Caco-2 (cell line): ENCODE data around the gene PSMB3. TPM values are rescaled to one million over a fixed set of nuclear protein-coding genes. Genes with fewer than 3 reads are reported as not detected.

Source experiments
- BruUV-seq: library from RNA; stranded (reverse); fragments of 400-500 nt; replicated peaks from 2 replicates; lab custom pipeline; 2021; lab: Mats Ljungman, UMichigan
- CTCF ChIA-PET: fragments of 300-600 bp; sonication (Branson Sonifier 250); formaldehyde crosslinking; loops from one replicate; lab custom pipeline; 2022; ENCODE audit warnings: antibody characterized with exemption; lab: Charles Lee
- POLR2A ChIA-PET: fragments of 300-600 bp; sonication (Branson Sonifier 250); formaldehyde crosslinking; loops from one replicate; lab custom pipeline; 2022; ENCODE audit warnings: antibody characterized with exemption; lab: Charles Lee
- DNase-seq, 2 experiments: peaks; one replicate each; pipeline versions ENCODE4 v3.0.0 to v3.0.0-alpha.2; 2020 to 2022
- H3K27me3 ChIP-seq: replicated peaks from 2 replicates; pipeline ENCODE4 v1.6.0; 2011; ENCODE audit warnings: low read length; ENCODE audit not compliant: control insufficient read depth, insufficient read depth
- H3K36me3 ChIP-seq: 2 replicates; pipeline ENCODE4 v1.5.1; 2011; ENCODE audit warnings: low read length; ENCODE audit not compliant: control insufficient read depth, insufficient read depth
- H3K4me1 ChIP-seq: fragments of 250-450 bp; sonication (Bioruptor Pico); 2 replicates; pipeline ENCODE4 v1.5.1; 2020; ENCODE audit warnings: mild to moderate bottlenecking
- H3K4me3 ChIP-seq: 2 replicates; pipeline ENCODE4 v1.5.1; 2011; ENCODE audit warnings: low read depth, mild to moderate bottlenecking, control low read depth, low read length
- H3K9me3 ChIP-seq: fragments of 250-450 bp; sonication (Bioruptor Pico); 2 replicates; pipeline ENCODE4 v1.5.1; 2020; ENCODE audit warnings: mild to moderate bottlenecking, moderate library complexity
- H3K27ac Mint-ChIP-seq: one replicate; pipeline ENCODE4 v1.8.0; 2022; ENCODE audit warnings: mixed read lengths; ENCODE audit not compliant: unreplicated experiment
- H3K27me3 Mint-ChIP-seq: one replicate; pipeline ENCODE4 v1.8.0; 2022; ENCODE audit warnings: mixed read lengths; ENCODE audit not compliant: insufficient read depth, unreplicated experiment
- H3K36me3 Mint-ChIP-seq: one replicate; pipeline ENCODE4 v1.8.0; 2022; ENCODE audit warnings: mild to moderate bottlenecking, mixed read lengths; ENCODE audit not compliant: insufficient read depth, unreplicated experiment
- H3K4me1 Mint-ChIP-seq: one replicate; pipeline ENCODE4 v1.8.0; 2022; ENCODE audit warnings: low read depth, mixed read lengths; ENCODE audit not compliant: unreplicated experiment
- H3K4me3 Mint-ChIP-seq: one replicate; pipeline ENCODE4 v1.8.0; 2022; ENCODE audit warnings: mild to moderate bottlenecking, moderate library complexity, mixed read lengths; ENCODE audit not compliant: unreplicated experiment
- H3K9me3 Mint-ChIP-seq: one replicate; pipeline ENCODE4 v1.8.0; 2022; ENCODE audit warnings: mixed read lengths; ENCODE audit not compliant: unreplicated experiment
- intact Hi-C: fragments of 100-400 bp; cut with micrococcal nuclease; formaldehyde crosslinking; loops from one replicate; pipeline ENCODE4 v1.10.0; 2022; ENCODE audit not compliant: unreplicated experiment
- total RNA-seq: library from RNA; stranded (reverse); gene quantifications from 2 replicates; pipeline ENCODE4 v1.2.3, GENCODE V29; 2022
- TF ChIP-seq, protein P1 (sequence below), 2 experiments: fragments of 200-600 bp in 1 of 2; IDR thresholded peaks; 1 replicate in 1 of 2; 2 replicates in 1 of 2; pipeline versions ENCODE4 v1.5.1 to v1.8.0; 2011 to 2022; ENCODE audit warnings: antibody characterized with exemption in 1 of 2, control low read depth in 1 of 2, inconsistent platforms in 1 of 2, low read depth in 1 of 2, low read length in 1 of 2, mild to moderate bottlenecking in 1 of 2, moderate library complexity in 1 of 2; ENCODE audit not compliant: insufficient read depth in 1 of 2, severe bottlenecking in 1 of 2, unreplicated experiment in 1 of 2

The PSMB3 gene
- total RNA-seq, 1 experiment from 2014 or later, result 427 TPM

DNA sequence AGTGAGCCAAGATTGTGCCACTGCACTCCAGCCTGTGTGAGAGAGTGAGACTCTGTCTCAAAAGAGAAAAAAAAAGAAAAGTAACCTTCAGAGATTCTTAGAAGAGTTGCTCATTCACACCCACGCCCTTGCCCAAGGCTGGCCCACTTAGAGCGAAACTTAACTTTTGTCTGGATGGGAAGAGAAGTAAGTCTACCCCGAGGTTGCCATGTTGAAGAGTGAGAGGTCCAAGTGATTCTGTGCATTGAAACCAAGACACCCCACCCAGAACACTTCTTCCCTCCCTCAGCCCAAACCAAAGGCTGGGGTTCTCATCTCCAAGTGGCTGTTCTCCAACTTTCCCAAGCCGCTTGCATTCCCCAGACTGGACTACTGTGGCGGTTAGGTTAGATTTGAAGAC lies 24.8 kb upstream of the PSMB3 start:
- Histone ChIP-seq H3K4me3 (no peak overlapping the region), H3K36me3 (peaks cover under 1% of the 10 kb centered on the region; the same call in 1 of the 2 replicates), H3K9me3 (no peaks in the 10 kb centered on the region), H3K27me3 (no peaks in the 10 kb centered on the region), H3K4me1 (peaks cover 13% of the 10 kb centered on the region)
- no TSS peak for BruUV-seq
- H3K27ac Mint-ChIP-seq, result no peak overlapping the region
- TF ChIP-seq, protein P1, sequence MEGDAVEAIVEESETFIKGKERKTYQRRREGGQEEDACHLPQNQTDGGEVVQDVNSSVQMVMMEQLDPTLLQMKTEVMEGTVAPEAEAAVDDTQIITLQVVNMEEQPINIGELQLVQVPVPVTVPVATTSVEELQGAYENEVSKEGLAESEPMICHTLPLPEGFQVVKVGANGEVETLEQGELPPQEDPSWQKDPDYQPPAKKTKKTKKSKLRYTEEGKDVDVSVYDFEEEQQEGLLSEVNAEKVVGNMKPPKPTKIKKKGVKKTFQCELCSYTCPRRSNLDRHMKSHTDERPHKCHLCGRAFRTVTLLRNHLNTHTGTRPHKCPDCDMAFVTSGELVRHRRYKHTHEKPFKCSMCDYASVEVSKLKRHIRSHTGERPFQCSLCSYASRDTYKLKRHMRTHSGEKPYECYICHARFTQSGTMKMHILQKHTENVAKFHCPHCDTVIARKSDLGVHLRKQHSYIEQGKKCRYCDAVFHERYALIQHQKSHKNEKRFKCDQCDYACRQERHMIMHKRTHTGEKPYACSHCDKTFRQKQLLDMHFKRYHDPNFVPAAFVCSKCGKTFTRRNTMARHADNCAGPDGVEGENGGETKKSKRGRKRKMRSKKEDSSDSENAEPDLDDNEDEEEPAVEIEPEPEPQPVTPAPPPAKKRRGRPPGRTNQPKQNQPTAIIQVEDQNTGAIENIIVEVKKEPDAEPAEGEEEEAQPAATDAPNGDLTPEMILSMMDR (IDR thresholded peaks at IDR 0.05; ENCODE audit: insufficient read depth in 1 of 2, low read depth in 1 of 2, low read length in 1 of 2, severe bottlenecking in 1 of 2, unreplicated experiment in 1 of 2), result no peak
- H3K9me3 Mint-ChIP-seq, result no peaks in the 10 kb centered on the region
- peaks cover 28% of the 10 kb centered on the region for H3K36me3 Mint-ChIP-seq
- intact Hi-C loops, result no loop called here
- CTCF ChIA-PET, result no interaction called here
- POLR2A ChIA-PET, result interaction anchor here (0.9 kb wide), 1 partner anchor 9 kb away, joined by 3 read pairs; no protein-coding TSS in a partner anchor
- H3K27me3 Mint-ChIP-seq, result no peaks in the 10 kb centered on the region
- no peak overlapping the region for H3K4me3 Mint-ChIP-seq
- no peak for DNase-seq
- H3K4me1 Mint-ChIP-seq, result peaks cover 15% of the 10 kb centered on the region

DNA sequence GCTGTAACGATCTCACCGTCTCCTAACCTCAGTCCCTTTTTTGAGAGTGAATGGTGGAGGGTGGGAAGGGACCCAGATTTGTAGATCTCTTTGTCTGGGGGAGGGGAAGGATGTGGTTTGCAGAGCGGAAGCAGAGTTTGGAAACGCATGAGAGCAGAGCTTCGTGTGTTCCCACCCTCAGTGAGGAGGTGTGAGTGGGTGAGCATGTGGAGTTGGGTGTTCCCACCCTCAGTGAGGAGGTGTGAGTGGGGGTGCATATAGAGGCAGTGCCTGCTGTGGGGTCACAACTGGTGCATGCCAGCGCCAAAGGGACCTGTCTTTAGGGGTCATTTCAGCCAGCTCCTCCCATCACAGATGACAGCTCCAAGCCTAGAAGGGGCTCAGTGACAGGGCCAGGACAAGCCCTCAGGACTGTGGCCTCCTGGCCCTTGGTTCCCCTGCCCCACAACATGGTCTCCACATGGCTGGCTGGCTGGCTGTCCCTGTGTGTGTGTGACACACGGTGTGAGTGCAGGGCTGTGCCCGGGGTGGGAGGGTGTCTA lies 24.2 kb upstream of the PSMB3 start:
- peak overlapping the region; percentile 58 for H3K27ac Mint-ChIP-seq
- BruUV-seq, result no TSS peak
- H3K4me3 Mint-ChIP-seq, result peak overlapping the region; percentile 42
- peaks cover 15% of the 10 kb centered on the region for H3K4me1 Mint-ChIP-seq
- ChIA-PET CTCF (no interaction called here), POLR2A (interaction anchor here (0.9 kb wide), 1 partner anchor 10 kb away, joined by 3 read pairs; no protein-coding TSS in a partner anchor)
- TF ChIP-seq, protein P1 (IDR thresholded peaks at IDR 0.05; ENCODE audit: insufficient read depth in 1 of 2, low read depth in 1 of 2, low read length in 1 of 2, severe bottlenecking in 1 of 2, unreplicated experiment in 1 of 2), result no peak
- H3K27me3 Mint-ChIP-seq, result no peaks in the 10 kb centered on the region
- intact Hi-C loops, result no loop called here
- Histone ChIP-seq H3K4me1 (peaks cover 13% of the 10 kb centered on the region), H3K27me3 (no peaks in the 10 kb centered on the region), H3K4me3 (no peak overlapping the region), H3K9me3 (no peaks in the 10 kb centered on the region), H3K36me3 (no peaks in the 10 kb centered on the region; the same call in 1 of the 2 replicates)
- H3K9me3 Mint-ChIP-seq, result no peaks in the 10 kb centered on the region
- no peak for DNase-seq
- H3K36me3 Mint-ChIP-seq, result peaks cover 34% of the 10 kb centered on the region

- H3K27me3 Mint-ChIP-seq, result no peaks in the 10 kb centered on the region
- peak overlapping the region; percentile 66 for H3K4me3 Mint-ChIP-seq
- intact Hi-C loops, result no loop called here
- H3K4me3 ChIP-seq, result peak overlapping the region; percentile 64
- ChIA-PET POLR2A (no interaction called here), CTCF (no interaction called here)
- no peaks in the 10 kb centered on the region; the same call in 1 of the 2 replicates for H3K36me3 ChIP-seq
- no peaks in the 10 kb centered on the region for H3K27me3 ChIP-seq
- H3K27ac Mint-ChIP-seq, result peak overlapping the region; percentile 58
- BruUV-seq, result no TSS peak
- peaks cover 20% of the 10 kb centered on the region for H3K4me1 ChIP-seq
- H3K9me3 Mint-ChIP-seq, result no peaks in the 10 kb centered on the region
- TF ChIP-seq, protein P1 (IDR thresholded peaks at IDR 0.05; ENCODE audit: insufficient read depth in 1 of 2, low read depth in 1 of 2, low read length in 1 of 2, severe bottlenecking in 1 of 2, unreplicated experiment in 1 of 2), result no peak
- peaks cover 15% of the 10 kb centered on the region for H3K4me1 Mint-ChIP-seq
- no peak for DNase-seq
- no peaks in the 10 kb centered on the region for H3K9me3 ChIP-seq
- peaks cover 45% of the 10 kb centered on the region for H3K36me3 Mint-ChIP-seq
Measured at GRCh38 chr17:38729368-38729885, 23.1 kb upstream of the PSMB3 start.
